ENCODE results near the gene INSL3. TPM values are rescaled to one million over a fixed set of nuclear protein-coding genes. Genes with fewer than 3 reads are reported as not detected.
"Not testable (repeated sequence)": the region's sequence is repeated elsewhere in the genome, so short reads cannot be mapped to it uniquely, and the experiment has no call there.

Gene INSL3
- polyA plus RNA-seq, 1 experiment = not detected

- TF ChIP-seq, protein P1, sequence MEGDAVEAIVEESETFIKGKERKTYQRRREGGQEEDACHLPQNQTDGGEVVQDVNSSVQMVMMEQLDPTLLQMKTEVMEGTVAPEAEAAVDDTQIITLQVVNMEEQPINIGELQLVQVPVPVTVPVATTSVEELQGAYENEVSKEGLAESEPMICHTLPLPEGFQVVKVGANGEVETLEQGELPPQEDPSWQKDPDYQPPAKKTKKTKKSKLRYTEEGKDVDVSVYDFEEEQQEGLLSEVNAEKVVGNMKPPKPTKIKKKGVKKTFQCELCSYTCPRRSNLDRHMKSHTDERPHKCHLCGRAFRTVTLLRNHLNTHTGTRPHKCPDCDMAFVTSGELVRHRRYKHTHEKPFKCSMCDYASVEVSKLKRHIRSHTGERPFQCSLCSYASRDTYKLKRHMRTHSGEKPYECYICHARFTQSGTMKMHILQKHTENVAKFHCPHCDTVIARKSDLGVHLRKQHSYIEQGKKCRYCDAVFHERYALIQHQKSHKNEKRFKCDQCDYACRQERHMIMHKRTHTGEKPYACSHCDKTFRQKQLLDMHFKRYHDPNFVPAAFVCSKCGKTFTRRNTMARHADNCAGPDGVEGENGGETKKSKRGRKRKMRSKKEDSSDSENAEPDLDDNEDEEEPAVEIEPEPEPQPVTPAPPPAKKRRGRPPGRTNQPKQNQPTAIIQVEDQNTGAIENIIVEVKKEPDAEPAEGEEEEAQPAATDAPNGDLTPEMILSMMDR (IDR thresholded peaks at IDR 0.05; ENCODE audit: low read depth, low read length) = no peak
- Histone ChIP-seq H3K4me3 (ENCODE audit: low read depth, low read length) (no peak overlapping the region), H3K27ac (ENCODE audit: low read depth, low read length) (no peak overlapping the region), H3K9me3 (ENCODE audit: control insufficient read depth, insufficient read depth, low read length) (no peaks in the 10 kb centered on the region; the same call in 1 of the 2 replicates), H3K27me3 (ENCODE audit: control insufficient read depth, insufficient read depth, low read length) (no peaks in the 10 kb centered on the region)
- ChIA-PET CTCF (interaction anchor here (1.0 kb wide), 1 partner anchor 13 kb away, joined by 3 read pairs; no protein-coding TSS in a partner anchor), POLR2A (no interaction called here)
- no peak for DNase-seq (ENCODE audit: low read depth, low spot score)
Observed at GRCh38 chr19:17787274-17787913, 33.9 kb downstream of the INSL3 start.

DNA sequence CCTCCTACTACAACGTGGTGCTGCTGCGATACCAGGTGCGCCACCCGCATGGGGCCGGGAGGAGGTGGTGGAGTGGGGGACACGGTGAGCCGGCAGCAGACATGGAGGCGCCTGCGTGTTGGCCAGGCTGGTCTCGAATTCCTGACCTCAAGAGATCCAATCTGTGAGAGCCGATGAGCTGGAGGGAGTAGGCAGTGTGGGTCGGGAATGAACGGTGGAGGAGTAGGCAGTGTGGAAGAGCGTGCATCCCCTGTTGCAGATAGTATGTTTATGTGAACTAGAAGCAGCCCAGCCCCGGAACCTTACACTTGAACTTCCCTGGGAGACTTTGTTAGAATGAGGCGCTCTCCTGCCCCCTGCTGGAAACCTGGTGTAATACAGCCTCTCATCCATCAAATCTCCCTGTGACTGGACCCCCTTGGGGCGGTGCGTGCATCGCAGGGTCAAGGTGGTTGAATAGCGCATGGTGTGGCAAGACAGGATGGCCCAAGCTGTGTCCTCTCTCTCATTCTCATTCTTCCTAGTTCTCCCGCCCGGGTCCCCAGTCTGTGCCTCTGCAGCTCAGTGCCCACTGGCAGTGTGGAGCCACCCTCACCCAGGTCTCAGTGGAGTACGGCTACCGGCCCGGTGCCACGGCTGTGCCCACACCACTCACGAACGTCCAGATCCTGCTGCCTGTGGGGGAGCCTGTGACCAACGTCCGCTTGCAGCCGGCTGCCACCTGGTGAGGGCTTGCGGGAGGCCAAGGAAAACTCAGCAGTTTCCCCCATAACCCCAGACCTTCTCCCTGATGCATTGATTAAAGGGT lies 36.9 kb downstream of the INSL3 start:
- no peaks in the 10 kb centered on the region for H3K27me3 ChIP-seq (ENCODE audit: control insufficient read depth, insufficient read depth, low read length)
- ChIA-PET POLR2A (interaction anchor here (0.6 kb wide), 2 partner anchors 8 to 495 kb away, joined by 4 to 7 read pairs; no protein-coding TSS in a partner anchor), CTCF (interaction anchor here (0.7 to 2.1 kb wide), 5 partner anchors 9 to 284 kb away, joined by 3 to 6 read pairs (median 3); partner anchors contain the start of gene B3GNT3)
- H3K9me3 ChIP-seq (ENCODE audit: control insufficient read depth, insufficient read depth, low read length) = no peaks in the 10 kb centered on the region; the same call in 1 of the 2 replicates
- TF ChIP-seq, protein P1 (IDR thresholded peaks at IDR 0.05; ENCODE audit: low read depth, low read length) = peak; percentile 80
- no peak overlapping the region for H3K27ac ChIP-seq (ENCODE audit: low read depth, low read length)
- no peak overlapping the region for H3K4me3 ChIP-seq (ENCODE audit: low read depth, low read length)
- no peak for DNase-seq (ENCODE audit: low read depth, low spot score)

GRCh38 chr19:17783721-17784120 lies 37.6 kb downstream of the INSL3 start:
- H3K9me3 ChIP-seq (ENCODE audit: control insufficient read depth, insufficient read depth, low read length); H3K4me3 ChIP-seq (ENCODE audit: low read depth, low read length); H3K27me3 ChIP-seq (ENCODE audit: control insufficient read depth, insufficient read depth, low read length); DNase-seq (ENCODE audit: low read depth, low spot score); H3K27ac ChIP-seq (ENCODE audit: low read depth, low read length): not testable (repeated sequence)
- ChIA-PET CTCF (interaction anchor here (0.7 to 2.1 kb wide), 6 partner anchors 9 to 285 kb away, joined by 3 to 6 read pairs (median 4); partner anchors contain the start of gene RPL18A), POLR2A (interaction anchor here (0.6 kb wide), 1 partner anchor 9 kb away, joined by 4 read pairs; no protein-coding TSS in a partner anchor)

DNA sequence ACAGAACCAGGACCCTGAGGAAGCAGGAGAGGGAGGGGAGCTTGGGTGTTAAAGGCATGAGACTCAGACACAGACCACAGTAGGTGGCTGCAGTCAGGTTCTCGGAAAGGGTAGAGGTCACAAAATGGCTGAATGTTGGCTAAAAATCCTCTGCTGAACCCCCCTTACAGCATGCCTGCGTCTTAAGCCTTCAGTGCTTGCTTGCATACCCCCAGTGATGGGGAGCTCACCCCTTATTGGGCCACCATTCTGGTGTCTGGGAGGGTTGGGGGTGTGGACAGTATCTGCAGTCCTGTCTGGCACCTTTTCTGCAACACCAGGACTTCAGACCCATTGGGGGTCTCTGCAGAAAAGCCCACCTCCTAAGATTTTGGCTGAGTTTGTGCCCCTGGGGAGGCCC lies 40.5 kb downstream of the INSL3 start:
- no peaks in the 10 kb centered on the region for H3K27me3 ChIP-seq (ENCODE audit: control insufficient read depth, insufficient read depth, low read length)
- ChIA-PET CTCF (interaction anchor here (1.0 kb wide), 1 partner anchor 14 kb away, joined by 6 read pairs; no protein-coding TSS in a partner anchor), POLR2A (no interaction called here)

More for the DNA sequence above, 40.5 kb downstream of the INSL3 start:
- no peak overlapping the region for H3K4me3 ChIP-seq (ENCODE audit: low read depth, low read length)
- TF ChIP-seq, protein P1 (IDR thresholded peaks at IDR 0.05; ENCODE audit: low read depth, low read length) = no peak
- no peak overlapping the region for H3K27ac ChIP-seq (ENCODE audit: low read depth, low read length)
- no peaks in the 10 kb centered on the region; the same call in 1 of the 2 replicates for H3K9me3 ChIP-seq (ENCODE audit: control insufficient read depth, insufficient read depth, low read length)
- DNase-seq (ENCODE audit: low read depth, low spot score) = no peak
